H1 (cell line): Measurements from ENCODE around the gene CCAR1. TPM values are rescaled to one million over a fixed set of nuclear protein-coding genes. Genes with fewer than 3 reads are reported as not detected.

Experiments used
- ASH2L ChIP-seq: fragments of 200-600, 300-600 bp; sonication (generic); IDR thresholded peaks from one replicate; pipeline ENCODE4 v1.7.1; 2017; ENCODE audit warnings: low read length
- FOSL1 ChIP-seq: IDR thresholded peaks from 2 replicates; pipeline ENCODE4 v1.6.1; 2011; ENCODE audit warnings: mild to moderate bottlenecking, low read depth, low read length, moderate library complexity; ENCODE audit not compliant: insufficient read depth
- GTF2F1 ChIP-seq: IDR thresholded peaks from 2 replicates; pipeline ENCODE4 v1.6.1; 2012; ENCODE audit warnings: low read depth, low read length, improper control_type of control experiment, borderline replicate concordance
- KDM1A ChIP-seq: fragments of 200-600, 300-600 bp; sonication (generic); IDR thresholded peaks from 2 replicates; pipeline ENCODE4 v1.7.1; 2016; ENCODE audit warnings: mild to moderate bottlenecking, low read length, borderline replicate concordance
- POLR2A ChIP-seq, 2 experiments: IDR thresholded peaks; 1 replicate in 1 of 2; 2 replicates in 1 of 2; pipeline ENCODE4 v1.6.1; 2011; ENCODE audit warnings: low read depth in 2 of 2, low read length in 2 of 2, mild to moderate bottlenecking in 2 of 2; ENCODE audit errors: control extremely low read depth in 1 of 2
- RBBP5 ChIP-seq: IDR thresholded peaks from 2 replicates; pipeline ENCODE4 v1.7.1; 2012; ENCODE audit warnings: low read depth, mild to moderate bottlenecking, inconsistent platforms, low read length, moderate library complexity, borderline replicate concordance
- RFX5 ChIP-seq: IDR thresholded peaks from 2 replicates; pipeline ENCODE4 v1.6.1; 2011; ENCODE audit warnings: low read depth, low read length, improper control_type of control experiment, borderline replicate concordance
- SRF ChIP-seq: IDR thresholded peaks from 2 replicates; pipeline ENCODE4 v1.6.1; 2011; ENCODE audit warnings: mild to moderate bottlenecking, low read depth, low read length, moderate library complexity
- TAF1 ChIP-seq: IDR thresholded peaks from 2 replicates; pipeline ENCODE4 v1.6.1; 2011; ENCODE audit warnings: mild to moderate bottlenecking, low read depth, low read length
- TAF7 ChIP-seq: optimal IDR thresholded peaks from 2 replicates; pipeline ENCODE3; 2011; ENCODE audit warnings: low read depth, mild to moderate bottlenecking, inconsistent platforms, low read length, moderate library complexity, borderline replicate concordance
- YY1 ChIP-seq: IDR thresholded peaks from 2 replicates; pipeline ENCODE4 v1.6.1; 2011; ENCODE audit warnings: low read depth, mild to moderate bottlenecking, low read length
- polyA plus RNA-seq, 7 experiments: library from polyadenylated mRNA; depleted of rRNA in 3 of 7; stranded (reverse) in 5 of 7; unstranded in 2 of 7; fragments of >200 nt in 5 of 7; fragments of 200-250 nt in 2 of 7; gene quantifications; 1 replicate in 5 of 7; 2 replicates in 1 of 7; 4 replicates in 1 of 7; pipeline versions ENCODE4 v1.2.1 to v1.2.3, GENCODE V29; 2011 to 2013; ENCODE audit warnings: missing spikeins in 2 of 7, mixed read lengths in 2 of 7
- total RNA-seq: library from RNA; stranded (reverse); fragmentation: NEBNext Ultra II Directional; extraction: Animal tissue kit (Norgen Biotek cat#: 25700); gene quantifications from 2 replicates; pipeline ENCODE4 v1.2.1, GENCODE V29; 2021
- TF ChIP-seq, protein P1 (sequence below), 3 experiments: IDR thresholded peaks; 1 replicate in 2 of 3; 2 replicates in 1 of 3; pipeline versions ENCODE4 v1.5.1 to v1.6.1; 2011; ENCODE audit warnings: low read length in 3 of 3, mild to moderate bottlenecking in 3 of 3, inconsistent platforms in 2 of 3, low read depth in 1 of 3, moderate library complexity in 1 of 3; ENCODE audit not compliant: insufficient read depth in 1 of 3; ENCODE audit errors: control extremely low read depth in 1 of 3
- TF ChIP-seq, protein P2 (sequence below): IDR thresholded peaks from 2 replicates; pipeline ENCODE4 v1.6.1; 2011; ENCODE audit warnings: low read length, improper control_type of control experiment
- TF ChIP-seq, protein P3 (sequence below): IDR thresholded peaks from 2 replicates; pipeline ENCODE4 v1.6.1; 2012; ENCODE audit warnings: inconsistent platforms
- TF ChIP-seq, protein P4 (sequence below): IDR thresholded peaks from 2 replicates; pipeline ENCODE4 v1.6.1; 2012; ENCODE audit warnings: inconsistent platforms
- TF ChIP-seq, protein P5 (sequence below): IDR thresholded peaks from 2 replicates; pipeline ENCODE4 v1.6.1; 2011; ENCODE audit warnings: low read depth, mild to moderate bottlenecking, low read length; ENCODE audit not compliant: insufficient read depth

The CCAR1 gene
- total and polyA plus RNA-seq, 2 of the 8 experiments (the other 6 are each of a cell fraction or from before 2014, with no cell fraction given) = 91.6 to 111 TPM

DNA sequence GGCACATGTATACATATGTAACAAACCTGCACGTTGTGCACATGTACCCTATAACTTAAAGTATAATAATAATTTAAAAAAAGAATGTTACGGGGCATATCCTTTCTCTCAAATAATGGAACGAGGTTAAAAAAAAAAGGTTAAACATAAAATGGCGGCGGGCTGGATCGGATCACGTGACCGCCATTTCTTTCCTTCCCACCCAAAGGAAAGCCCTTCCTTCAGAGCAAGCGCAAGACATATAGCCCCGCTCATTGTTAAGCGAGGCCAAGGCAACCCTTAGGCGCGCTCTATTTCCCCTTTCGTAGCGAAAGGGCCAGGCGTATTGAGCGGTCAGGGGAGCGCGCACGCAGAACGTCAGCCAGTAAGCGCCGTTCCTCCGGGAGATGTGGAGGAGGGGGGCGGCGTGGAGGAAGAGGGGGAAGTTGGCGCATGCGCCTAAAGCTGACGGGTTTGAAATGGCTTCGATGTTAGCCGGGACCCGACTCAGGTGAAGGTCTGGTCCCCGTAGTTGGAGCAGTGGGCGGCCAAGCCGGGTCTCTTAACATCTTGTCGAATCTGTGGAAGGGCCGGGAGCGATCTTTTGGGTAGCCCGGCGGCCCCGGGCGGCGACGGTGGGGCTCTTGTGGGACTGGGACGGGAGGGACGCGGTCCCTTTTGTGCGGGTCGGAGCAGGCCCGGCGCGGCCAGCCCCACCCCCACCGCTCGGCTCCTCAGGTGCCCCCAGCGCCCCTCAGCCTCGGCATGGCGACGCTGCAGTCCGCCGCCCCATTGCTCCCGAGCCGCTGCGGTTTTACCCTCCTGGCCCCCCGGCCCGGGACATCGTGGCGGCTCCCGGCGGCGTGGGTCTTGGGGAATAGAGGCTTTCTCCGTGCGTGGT lies at the start of gene CCAR1 (continued):
- TF ChIP-seq, protein P1, sequence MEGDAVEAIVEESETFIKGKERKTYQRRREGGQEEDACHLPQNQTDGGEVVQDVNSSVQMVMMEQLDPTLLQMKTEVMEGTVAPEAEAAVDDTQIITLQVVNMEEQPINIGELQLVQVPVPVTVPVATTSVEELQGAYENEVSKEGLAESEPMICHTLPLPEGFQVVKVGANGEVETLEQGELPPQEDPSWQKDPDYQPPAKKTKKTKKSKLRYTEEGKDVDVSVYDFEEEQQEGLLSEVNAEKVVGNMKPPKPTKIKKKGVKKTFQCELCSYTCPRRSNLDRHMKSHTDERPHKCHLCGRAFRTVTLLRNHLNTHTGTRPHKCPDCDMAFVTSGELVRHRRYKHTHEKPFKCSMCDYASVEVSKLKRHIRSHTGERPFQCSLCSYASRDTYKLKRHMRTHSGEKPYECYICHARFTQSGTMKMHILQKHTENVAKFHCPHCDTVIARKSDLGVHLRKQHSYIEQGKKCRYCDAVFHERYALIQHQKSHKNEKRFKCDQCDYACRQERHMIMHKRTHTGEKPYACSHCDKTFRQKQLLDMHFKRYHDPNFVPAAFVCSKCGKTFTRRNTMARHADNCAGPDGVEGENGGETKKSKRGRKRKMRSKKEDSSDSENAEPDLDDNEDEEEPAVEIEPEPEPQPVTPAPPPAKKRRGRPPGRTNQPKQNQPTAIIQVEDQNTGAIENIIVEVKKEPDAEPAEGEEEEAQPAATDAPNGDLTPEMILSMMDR (IDR thresholded peaks at IDR 0.05; ENCODE audit: control extremely low read depth in 1 of 3, insufficient read depth in 1 of 3, low read depth in 1 of 3, low read length in 3 of 3) = no peak
- TF ChIP-seq, protein P2, sequence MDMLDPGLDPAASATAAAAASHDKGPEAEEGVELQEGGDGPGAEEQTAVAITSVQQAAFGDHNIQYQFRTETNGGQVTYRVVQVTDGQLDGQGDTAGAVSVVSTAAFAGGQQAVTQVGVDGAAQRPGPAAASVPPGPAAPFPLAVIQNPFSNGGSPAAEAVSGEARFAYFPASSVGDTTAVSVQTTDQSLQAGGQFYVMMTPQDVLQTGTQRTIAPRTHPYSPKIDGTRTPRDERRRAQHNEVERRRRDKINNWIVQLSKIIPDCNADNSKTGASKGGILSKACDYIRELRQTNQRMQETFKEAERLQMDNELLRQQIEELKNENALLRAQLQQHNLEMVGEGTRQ = peak; percentile 92
- TF ChIP-seq, protein P3, sequence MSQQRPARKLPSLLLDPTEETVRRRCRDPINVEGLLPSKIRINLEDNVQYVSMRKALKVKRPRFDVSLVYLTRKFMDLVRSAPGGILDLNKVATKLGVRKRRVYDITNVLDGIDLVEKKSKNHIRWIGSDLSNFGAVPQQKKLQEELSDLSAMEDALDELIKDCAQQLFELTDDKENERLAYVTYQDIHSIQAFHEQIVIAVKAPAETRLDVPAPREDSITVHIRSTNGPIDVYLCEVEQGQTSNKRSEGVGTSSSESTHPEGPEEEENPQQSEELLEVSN = peak; percentile 97
- TF ChIP-seq KDM1A (0 out of 2 replicates have a peak, but pooled peaks have one; percentile 13), ASH2L (peak; percentile 74), SRF (peak; percentile 54), RBBP5 (peak; percentile 51; the same call in 1 of the 2 replicates), TAF7 (peak; percentile 55), FOSL1 (no peak), TAF1 (peak; percentile 93), RFX5 (0 out of 2 replicates have a peak, but pooled peaks have one; percentile 13), GTF2F1 (peak; percentile 75), POLR2A (IDR thresholded peaks at IDR 0.05; ENCODE audit: control extremely low read depth in 1 of 2, low read depth in 2 of 2, low read length in 2 of 2) (peak; percentile 89 to 94), YY1 (peak; percentile 95)
- TF ChIP-seq, protein P4, sequence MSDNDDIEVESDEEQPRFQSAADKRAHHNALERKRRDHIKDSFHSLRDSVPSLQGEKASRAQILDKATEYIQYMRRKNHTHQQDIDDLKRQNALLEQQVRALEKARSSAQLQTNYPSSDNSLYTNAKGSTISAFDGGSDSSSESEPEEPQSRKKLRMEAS = peak; percentile 88
- TF ChIP-seq, protein P5, sequence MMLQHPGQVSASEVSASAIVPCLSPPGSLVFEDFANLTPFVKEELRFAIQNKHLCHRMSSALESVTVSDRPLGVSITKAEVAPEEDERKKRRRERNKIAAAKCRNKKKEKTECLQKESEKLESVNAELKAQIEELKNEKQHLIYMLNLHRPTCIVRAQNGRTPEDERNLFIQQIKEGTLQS = peak; percentile 69; the same call in 1 of the 2 replicates
